Tibial nerve (tissue), 3 donors: ENCODE results near the gene MAU2.

Experiments used
- CTCF ChIP-seq, 5 experiments: fragments of 200-600 bp in 3 of 5; fragments of 450-650 bp in 2 of 5; sonication (generic) in 3 of 5; IDR thresholded peaks; one replicate each; pipeline ENCODE4 v1.5.1; 2016 to 2019; ENCODE audit warnings: antibody characterized with exemption in 5 of 5, mild to moderate bottlenecking in 3 of 5, moderate library complexity in 2 of 5
- POLR2A ChIP-seq, 2 donors: fragments of 450-650 bp; IDR thresholded peaks; one replicate each; pipeline ENCODE4 v1.6.1; 2017; ENCODE audit warnings: antibody characterized with exemption in 2 of 2, mild to moderate bottlenecking in 2 of 2, moderate library complexity in 2 of 2

DNA sequence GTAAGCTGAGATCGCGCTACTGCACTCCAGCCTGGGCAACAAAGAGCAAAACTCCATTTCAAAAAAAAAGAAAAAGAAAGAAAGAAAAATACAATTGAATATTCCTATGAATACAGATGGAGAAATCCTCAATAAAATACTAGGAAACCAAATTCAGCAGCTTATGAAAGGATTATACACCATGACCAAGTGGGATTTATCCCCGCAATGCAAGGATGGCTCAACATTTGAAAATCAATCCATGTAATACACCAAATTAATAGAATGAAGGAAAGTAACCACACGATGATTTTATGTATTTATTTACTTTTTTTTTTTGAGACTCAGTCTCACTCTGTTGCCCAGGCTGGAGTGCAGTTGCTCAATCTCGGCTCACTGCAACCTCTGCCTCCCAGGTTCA lies 28.0 kb upstream of the MAU2 start:
- TF ChIP-seq CTCF (IDR thresholded peaks at IDR 0.05) (no peak), POLR2A (IDR thresholded peaks at IDR 0.05) (no peak)
